SKM-1 (cell line): ENCODE data around the gene ZNF436.
"Not testable (repeated sequence)": the region's sequence is repeated elsewhere in the genome, so short reads cannot be mapped to it uniquely, and the experiment has no call there.

ENCODE experiments used
- DNase-seq: peaks from one replicate; lab custom pipeline; 2025; ENCODE audit not compliant: unreplicated experiment; lab: John Stamatoyannopoulos, UW

Gene ZNF436

GRCh38 chr1:23393706-23394105 is 24.1 kb upstream of the ZNF436 start:
- no peak for DNase-seq

- no peak for DNase-seq
These were observed 22.7 kb upstream of the ZNF436 start for GRCh38 chr1:23392125-23392855.

- no peak for DNase-seq
These were observed 20.2 kb upstream of the ZNF436 start for GRCh38 chr1:23389837-23390321.

- no peak for DNase-seq
These were observed 17.9 kb upstream of the ZNF436 start for GRCh38 chr1:23387494-23387893.

- no peak for DNase-seq
These were observed 15.5 kb upstream of the ZNF436 start for GRCh38 chr1:23385119-23385621.

GRCh38 chr1:23384312-23385058 is 14.8 kb upstream of the ZNF436 start:
- no peak for DNase-seq

GRCh38 chr1:23383577-23384311 is 14.1 kb upstream of the ZNF436 start:
- no peak for DNase-seq

GRCh38 chr1:23381233-23381885 is 11.7 kb upstream of the ZNF436 start:
- no peak for DNase-seq

- DNase-seq = no peak
These were observed 11.1 kb upstream of the ZNF436 start for GRCh38 chr1:23380719-23381118.

GRCh38 chr1:23380236-23380635 is 10.6 kb upstream of the ZNF436 start:
- not testable (repeated sequence) for DNase-seq

GRCh38 chr1:23376890-23377811 is 7.5 kb upstream of the ZNF436 start:
- DNase-seq = no peak

- DNase-seq = not testable (repeated sequence)
These were observed 4.6 kb upstream of the ZNF436 start for GRCh38 chr1:23374079-23374735.

GRCh38 chr1:23371987-23372880 is 2.6 kb upstream of the ZNF436 start:
- no peak for DNase-seq

- no peak for DNase-seq
These were observed 1.3 kb upstream of the ZNF436 start for GRCh38 chr1:23370709-23371584.

GRCh38 chr1:23370330-23370708 is 683 bp upstream of the ZNF436 start:
- no peak for DNase-seq

- peak; percentile 72 for DNase-seq
These were observed 888 bp downstream of the ZNF436 start for GRCh38 chr1:23368562-23369334.
